GM18951 (cell line): ENCODE measurements around the gene DDX1.
"Not testable (repeated sequence)": the region's sequence is repeated elsewhere in the genome, so short reads cannot be mapped to it uniquely, and the experiment has no call there.

Experiments used
- POLR2A ChIP-seq: IDR thresholded peaks from 4 replicates; pipeline ENCODE4 v1.6.1; 2011; ENCODE audit warnings: mild to moderate bottlenecking; ENCODE audit not compliant: insufficient read length, insufficient read depth; ENCODE audit errors: extremely low read depth
- in situ Hi-C: fragments of 300-500 bp; cut with MboI; formaldehyde crosslinking; loops from one replicate; pipeline ENCODE4 v1.12.0; 2022; ENCODE audit warnings: low sequenced_read_pairs, mixed read lengths, inconsistent platforms; ENCODE audit not compliant: unreplicated experiment

Gene DDX1

DNA sequence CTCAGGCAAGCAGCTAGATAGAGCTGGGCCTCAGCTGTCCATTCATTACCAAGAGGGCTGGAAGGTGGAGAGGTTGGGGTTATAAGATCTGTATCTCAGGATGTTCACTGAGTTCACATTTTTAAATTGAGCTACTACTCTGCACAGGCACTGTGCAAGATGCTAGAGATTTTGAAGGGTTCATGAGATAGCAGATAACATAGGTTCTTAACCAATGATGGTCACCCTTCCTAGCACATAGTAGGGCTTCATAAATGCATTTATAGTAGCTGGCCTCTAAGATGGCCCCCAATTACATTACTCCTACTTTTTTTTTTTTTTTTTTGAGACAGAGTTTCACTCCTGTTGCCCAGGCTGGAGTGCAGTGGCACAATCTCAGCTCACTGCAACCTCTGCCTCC is 79.7 kb downstream of the DDX1 start:
- no peak for TF ChIP-seq POLR2A
- in situ Hi-C loops: no loop called here

DNA sequence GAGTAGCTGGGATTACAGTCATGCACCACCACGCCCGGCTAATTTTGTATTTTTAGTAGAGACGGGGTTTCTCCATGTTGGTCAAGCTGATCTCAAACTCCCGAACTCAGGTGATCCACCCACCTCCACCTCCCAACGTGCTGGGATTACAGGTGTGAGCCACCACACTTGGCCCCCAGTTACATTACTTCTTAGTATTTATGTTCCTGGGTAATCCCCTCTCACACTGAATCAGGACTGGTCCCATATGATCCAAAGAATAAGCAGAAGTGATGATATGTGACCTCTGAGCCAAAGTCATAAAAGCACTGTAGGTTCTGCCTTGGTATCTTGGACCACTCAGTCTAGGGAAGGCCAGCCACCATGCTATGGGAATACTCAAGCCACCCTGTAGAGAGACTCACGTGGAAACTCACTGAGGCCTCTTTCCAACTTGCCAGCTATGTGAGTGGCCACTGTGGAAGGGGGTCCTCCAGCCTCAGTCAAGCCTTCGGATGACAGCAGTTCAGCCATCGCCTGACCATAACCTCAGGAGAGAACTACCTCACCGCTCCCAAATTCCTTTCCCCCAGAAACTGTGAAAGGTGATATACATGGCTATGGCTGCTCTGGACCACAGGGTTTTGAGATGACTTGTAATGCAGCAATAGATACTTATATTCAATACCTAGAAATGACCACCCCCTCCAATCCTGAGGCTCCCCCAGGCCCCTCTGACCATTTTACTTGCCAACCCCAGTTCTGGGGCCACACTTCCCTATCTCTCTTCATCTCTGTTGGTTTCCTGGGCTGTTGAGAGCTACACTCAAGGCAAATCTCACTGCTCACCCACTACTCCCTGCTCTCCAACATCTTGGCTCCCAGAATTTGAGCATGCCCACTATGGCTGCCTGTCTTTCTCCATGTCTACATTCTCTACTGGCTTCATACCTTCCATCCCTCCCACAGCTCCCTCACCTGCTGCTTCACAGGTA is 80.5 kb downstream of the DDX1 start:
- no peak for TF ChIP-seq POLR2A
- in situ Hi-C loops: no loop called here

DNA sequence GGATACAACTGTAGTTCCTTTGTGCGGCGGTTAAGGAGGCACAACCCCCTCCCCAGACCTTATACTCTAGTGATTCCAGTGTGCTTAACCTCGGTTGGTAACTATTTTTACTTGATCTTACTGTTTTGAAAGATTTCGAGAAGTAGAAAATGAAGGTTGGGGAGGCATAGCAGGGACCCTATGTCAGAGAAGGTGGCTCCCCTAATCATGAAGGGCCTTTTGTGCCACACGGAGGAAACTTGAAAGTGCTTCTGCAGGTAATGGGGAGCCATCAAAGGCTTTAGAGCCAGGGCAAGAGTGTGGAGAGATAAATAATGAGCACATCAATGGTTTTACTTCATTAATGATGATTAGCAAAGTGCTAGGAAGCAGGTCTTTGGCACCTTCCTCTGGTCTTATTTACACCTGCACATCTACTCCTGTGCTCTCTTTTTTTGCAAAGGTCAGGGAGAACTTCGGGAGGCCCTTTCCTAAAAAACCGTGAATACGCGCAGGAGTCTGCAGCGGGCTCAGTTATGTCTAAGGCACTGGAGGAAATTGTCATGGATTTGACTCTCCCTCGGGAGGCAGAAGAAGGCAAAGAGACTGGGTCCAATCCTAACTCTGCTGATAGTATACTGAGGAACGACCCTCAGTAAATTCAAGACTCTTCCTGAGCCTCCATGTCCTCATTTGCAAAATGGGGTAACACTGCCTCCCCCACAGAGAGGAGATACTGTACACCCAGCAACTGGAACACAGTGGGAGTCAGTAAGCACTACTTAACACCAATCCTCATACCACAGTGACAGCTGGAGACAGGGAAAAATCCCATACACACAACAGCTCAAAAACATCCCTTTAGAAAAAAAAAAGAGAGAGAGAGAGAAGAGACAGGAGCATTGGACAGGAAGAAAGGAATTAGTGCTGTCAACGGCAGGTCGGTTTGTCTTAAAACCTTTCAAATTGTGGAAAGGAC is 81.6 kb downstream of the DDX1 start:
- TF ChIP-seq POLR2A: no peak
- in situ Hi-C loops: no loop called here

DNA sequence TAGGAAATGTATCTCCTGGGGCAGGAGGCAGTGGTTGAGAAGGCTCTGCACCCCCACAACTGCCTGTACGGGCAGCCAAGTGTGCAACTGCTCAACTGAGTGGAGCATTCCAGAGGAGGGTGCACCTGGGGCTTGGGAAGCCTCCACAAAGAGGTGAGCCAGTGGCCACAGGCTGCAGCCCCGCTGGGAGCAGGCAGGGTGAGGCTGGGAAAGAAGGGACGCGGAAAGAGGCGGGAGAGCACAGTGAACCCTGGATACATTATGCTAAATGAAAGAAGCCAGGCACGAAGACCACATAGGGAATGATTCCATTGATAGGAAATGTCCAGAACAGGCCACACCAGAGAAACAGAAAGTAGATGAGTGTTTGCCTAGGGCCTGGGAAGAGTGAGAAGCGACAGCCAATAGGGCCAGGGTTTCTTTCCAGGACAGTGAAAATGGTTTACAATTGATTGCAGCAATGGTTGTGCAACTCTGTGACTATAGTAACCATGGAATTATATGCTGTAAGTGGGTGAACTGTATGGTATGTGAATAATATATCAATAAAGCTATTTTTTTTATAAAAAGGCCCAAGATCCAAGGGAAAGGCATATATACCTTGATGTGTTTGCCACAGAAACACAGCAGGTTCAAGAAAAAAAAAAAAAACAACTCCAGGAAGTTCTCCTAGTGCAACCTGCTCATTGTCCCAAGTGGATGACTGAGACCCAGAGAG is 82.4 kb downstream of the DDX1 start:
- in situ Hi-C loops: no loop called here
- TF ChIP-seq POLR2A: no peak

DNA sequence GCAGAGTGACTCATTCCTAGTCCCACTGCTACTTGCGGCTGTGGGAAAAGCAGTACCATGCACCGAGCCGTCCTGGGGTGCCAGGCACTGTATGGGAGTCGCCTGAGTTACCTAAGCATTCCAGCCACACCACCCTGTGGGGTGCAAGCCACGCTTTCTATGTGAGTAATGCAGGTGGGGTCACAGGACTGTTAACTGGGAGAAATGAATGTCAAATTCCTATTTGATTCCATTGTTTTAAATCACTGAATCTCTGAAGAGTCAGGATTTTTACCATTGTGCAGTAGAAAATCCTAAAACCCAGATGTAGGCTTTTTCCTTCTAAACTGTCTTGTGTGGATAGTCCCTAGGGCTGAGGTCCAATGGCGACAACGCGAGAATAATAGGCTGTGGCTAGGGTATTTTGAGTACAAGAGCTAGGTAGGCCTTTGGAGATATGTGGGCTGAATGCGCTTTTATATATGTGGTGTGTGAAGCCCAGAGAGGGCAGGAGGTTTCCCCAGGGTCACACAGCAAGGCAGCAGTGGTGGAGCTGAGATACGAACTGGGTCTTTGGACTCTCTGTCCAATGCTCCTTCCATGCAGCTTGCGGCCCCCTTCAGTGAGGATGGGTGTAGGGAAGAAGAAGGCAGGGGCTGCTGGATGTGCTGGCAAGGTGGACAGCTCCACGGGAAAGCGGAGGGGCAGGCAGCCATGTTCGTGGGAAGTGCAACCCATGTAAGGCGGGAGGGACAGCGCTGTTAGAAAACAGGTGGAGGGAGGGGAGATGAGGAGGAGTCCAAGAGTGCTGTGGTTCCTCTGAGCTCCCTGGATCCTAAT is 83.2 kb downstream of the DDX1 start:
- TF ChIP-seq POLR2A: no peak
- in situ Hi-C loops: no loop called here

DNA sequence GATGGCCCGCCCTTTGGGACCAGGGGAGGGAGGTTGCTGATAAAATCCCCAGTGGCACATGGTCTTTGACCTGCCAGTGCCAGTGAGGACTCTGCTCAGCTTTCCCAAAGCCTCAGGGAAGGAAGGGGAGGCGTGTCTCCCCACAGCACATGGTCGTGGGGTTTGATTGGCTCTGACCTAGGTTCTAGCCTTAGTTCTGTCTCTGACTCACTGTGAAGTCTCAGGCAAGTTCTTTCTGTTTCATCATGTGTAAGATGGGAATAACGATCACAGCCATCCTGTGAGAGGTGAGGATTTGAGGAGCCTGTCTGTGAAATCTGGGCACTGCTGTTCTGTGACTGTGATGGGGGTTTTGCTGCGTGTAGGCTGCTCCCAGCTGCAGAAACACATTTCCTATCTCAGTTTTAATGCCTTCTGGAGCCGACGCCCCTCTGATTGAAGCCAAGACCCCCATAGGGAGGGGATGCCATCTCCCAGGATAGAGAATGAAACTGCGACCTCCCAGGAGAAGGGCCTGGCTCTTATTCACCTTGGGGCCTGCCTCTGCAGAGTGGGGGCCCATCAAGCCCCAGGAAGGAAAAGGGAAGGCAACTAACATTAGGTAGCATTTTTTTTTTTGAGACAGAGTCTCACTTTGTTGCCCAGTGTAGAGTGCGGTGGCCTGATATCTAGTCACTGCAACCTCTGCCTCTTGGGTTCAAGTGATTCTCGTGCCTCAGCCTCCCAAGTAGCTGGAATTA is 84.0 kb downstream of the DDX1 start:
- no peak for TF ChIP-seq POLR2A
- in situ Hi-C loops: no loop called here

DNA sequence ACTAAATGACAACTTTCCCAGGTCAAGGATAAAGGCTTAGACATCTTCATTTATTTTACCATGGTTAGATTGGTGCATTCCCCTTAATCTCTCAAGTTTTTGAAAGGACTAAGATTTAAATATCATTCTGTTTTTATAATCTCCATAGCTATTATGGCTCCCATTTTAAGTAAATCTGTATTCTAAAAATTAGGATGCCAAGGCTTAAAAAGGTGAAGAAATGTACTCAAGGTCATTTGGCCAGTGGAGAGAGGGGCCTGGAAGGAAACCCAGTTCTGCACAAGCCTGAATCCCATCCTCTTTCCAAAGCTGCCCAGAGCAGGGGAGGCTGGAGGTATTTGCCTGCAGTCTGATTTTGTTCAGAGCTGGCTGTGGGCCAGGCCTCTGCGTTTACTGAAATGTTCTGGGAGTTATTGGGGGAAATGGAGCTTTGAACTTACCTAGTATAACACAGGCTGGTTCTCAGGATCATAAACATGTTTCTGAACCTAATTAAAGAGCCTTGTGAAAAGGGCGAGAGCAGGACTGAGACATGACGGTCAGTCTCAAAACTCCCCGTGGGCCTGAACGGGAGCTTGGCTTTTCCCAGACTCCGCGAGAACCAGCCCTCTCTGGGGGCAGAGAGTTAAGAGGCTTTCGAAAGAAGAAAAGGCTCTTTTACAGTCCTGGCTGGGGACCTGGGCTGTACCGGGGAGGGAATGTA is 85.6 kb downstream of the DDX1 start:
- TF ChIP-seq POLR2A: no peak
- in situ Hi-C loops: no loop called here

DNA sequence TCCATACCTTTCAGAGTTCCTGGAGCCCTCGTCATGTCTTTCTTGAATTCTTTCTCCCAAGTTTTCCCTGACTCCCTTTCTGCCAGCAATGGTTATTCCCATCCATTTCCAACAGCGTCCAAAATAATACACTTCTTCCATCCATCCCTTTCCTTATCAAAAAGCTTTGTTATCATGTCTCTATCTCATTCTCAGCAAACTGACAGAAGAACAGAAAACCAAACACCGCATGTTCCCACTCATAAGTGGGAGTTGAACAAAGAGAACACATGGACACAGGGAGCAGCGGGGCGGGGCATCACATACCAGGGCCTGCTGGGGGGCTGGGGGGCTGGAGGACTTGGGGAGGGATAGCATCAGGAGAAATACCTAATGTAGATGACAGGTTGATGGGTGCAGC is 86.7 kb downstream of the DDX1 start:
- no peak for TF ChIP-seq POLR2A
- in situ Hi-C loops: no loop called here

DNA sequence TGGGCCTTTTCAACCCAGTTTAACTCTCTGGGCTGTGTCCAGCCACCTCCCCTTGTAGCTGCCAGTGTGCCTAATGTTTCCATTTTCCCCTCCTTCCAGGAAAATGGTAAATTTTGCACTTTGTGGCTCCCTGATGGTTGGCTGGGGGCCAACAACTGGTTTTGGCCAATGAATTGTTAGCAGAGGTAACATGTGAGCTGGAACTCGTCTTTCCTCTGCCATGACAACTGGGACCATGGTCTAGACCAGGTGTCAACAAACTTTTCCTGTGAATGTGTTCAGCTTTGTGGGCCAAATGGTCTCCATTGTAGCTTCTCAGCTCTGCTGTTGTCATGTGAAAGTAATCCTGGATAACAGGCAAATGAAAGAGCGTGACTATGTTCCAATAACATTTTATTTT is 87.2 kb downstream of the DDX1 start:
- TF ChIP-seq POLR2A: no peak
- in situ Hi-C loops: no loop called here

DNA sequence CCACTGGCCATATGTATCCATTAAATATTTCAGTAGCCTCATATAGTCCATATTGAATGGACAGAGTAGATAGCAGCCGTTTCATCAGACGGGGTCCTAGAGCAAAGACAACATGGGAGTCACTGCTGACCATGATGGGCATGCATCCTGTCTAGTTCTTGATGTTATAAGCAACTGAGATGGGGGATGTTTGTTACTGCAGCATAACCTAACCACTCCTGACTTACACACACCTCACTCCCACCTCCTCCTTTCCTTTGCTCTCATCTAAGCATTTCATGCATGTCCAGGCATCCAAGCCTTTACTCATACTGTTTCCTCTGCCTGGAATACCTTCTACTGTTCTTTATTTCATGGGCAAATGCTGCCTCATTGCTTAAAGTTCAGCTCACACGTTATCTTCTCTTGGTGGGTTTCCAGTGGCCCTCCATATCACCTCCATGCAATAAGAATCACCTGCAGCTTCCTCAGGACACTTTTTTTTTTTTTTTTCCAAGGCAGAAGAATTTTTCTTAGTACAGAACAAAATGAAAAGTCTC is 87.8 kb downstream of the DDX1 start:
- in situ Hi-C loops: no loop called here
- no peak for TF ChIP-seq POLR2A

DNA sequence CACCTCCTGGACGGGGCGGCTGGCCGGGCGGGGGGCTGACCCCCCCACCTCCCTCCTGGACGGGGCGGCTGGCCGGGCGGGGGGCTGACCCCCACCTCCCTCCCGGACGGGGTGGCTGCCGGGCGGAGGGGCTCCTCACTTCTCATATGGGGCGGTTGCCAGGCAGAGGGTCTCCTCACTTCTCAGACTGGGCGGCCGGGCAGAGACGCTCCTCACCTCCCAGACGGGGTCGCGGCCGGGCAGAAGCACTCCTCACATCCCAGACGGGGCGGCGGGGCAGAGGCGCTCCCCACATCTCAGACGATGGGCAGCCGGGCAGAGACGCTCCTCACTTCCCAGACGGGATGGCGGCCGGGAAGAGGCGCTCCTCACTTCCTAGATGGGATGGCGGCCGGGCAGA is 88.5 kb downstream of the DDX1 start:
- in situ Hi-C loops: not testable (repeated sequence)
